ENCODE measurements around the gene RECK.
"Not testable (repeated sequence)": the region's sequence is repeated elsewhere in the genome, so short reads cannot be mapped to it uniquely, and the experiment has no call there.

Gene RECK

DNA sequence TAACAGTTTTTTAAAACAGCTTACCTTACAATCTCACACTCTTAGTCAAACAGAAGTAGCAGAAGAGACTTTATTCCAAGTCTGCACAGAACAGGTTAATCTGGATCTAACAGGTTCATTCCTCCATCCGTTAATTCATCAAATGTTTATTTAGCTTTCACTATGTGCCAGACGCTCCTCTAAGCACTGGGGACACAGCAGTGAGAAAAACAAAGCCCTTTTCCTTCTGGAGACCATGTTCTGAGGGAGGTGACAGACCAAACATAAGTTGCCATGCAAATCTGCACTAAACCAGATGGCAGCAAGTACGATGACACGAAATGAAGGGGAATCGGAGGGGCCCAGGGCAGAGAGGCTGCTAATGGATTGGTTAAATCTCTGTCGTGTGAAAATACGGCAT lies 82.8 kb downstream of the RECK start:
- no peak for DNase-seq

DNA sequence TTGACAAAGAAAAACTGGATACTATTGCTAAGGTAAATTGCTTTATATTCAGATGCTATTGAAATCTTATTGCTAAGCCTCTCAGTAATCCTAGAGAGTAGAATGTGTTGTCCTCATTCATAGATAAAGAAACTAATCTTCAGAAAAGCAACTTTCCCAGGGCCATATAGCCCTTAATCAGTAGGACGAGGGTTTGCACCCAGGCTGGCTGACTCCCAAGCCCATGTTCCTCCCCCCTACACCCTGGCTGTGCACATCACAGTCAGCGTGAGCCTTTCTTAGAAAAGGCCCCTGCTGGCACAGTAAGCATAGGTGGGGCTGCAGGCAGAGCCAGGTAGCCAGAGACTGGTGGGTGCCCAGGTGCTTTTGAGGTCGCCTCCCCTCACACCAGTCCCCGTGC lies 84.0 kb downstream of the RECK start:
- no peak for DNase-seq

DNA sequence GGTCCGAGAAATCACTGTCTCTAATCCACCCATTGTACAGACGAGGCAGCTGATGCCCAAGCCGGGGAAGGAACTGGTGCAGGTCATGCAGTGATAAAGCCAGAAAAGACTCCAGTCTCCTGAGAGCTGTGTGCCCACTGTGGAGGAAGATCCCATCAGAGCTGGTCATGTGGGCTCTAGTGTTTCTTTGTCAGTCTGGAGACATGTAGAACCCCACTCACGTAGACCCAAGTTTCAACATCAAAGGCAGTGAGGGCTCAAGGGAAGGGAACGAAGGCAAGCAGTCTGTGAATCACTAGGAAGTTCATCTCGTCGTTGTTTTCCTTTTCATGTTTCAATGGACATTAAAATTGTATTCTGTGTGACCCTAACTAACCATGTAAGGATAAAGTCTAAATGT lies 85.3 kb downstream of the RECK start:
- DNase-seq: no peak

DNA sequence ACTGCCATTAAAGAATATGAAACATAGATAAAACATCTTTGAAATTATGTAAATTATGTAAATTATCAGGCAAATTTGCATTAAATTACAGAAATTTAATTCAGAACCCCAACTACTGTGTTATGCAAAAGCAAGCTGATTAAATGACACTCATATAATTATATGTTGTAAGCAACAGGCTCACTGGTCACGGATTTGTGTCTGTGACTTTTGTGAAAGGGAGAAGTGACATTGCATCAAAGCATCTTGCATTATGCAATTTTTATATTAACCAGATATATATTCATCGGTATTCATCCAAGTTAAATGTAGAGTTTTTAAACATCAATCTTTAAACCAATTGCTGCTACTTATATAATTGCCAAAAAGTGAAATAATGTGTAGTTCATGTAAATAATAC lies 86.8 kb downstream of the RECK start:
- DNase-seq: no peak

DNA sequence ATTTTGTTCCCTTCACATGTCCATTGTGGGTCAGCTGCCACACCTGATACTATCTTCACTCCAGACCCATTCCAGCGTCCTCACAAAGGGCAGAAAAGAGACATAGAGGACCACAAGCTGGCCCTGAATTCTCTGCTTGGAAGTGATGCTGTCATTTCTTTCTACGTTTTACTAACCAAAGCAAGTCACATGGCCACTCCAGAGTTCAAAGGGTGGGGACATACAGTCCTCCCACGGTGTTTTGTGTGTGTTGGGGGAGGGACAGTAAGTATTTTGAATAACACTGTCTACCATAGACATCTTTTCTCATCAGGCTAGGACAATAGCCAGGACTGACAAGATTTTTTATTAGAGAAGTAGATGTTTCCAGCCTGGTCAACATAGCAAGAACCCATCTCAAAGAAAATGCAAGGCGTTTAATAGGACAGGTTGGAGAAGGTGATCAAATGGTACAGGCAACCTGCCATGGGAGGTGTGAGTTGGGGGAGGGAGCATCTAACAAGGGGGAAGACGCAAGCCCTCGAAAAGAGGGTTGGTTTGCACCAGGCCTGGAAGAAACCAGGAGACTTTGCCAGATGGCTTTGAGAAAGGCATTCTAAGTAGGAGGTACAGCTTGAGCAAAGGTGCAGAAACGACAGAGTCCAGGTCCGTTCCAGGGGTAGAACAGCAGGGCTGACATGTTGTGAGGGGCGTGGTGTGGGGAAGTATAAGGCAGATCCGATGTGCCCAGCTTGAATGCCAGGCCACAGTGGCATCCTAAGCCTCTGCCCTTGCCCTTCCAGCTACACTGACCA lies 88.5 kb downstream of the RECK start:
- no peak for DNase-seq

DNA sequence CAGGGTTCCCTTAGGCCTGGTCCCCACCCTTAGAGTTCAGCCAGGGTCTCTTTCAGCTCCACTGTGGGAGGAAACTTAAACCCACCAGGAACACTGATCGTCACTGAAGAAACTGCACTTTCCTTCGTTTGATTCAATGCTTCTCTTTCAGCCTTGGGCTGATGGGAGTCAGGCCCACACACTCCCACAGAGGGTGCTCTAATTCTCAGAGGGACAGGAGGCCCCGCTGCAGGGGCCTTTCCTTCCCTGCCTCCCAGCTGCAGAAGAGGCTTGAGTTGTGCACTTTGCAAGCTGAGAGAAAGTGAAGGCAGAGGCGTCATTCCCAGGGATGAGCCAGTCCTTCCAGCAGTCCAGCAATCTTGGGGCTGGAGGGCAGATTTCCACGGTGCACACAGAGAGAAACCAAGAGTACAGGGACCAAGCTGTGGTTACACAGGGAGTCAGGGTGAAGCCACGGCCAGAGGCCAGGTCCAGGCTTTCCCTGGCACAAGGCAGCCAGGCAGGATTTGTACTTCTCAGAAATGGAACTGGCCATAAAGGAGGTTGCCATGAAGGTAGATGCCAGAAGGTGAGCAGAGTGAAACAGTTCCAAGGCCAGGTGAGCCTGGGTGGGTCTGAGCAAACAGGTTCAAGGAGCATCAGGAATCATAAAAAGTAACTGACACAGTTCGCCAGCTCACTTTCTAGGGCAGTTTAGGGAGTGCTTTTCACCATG lies 89.5 kb downstream of the RECK start:
- DNase-seq: no peak

DNA sequence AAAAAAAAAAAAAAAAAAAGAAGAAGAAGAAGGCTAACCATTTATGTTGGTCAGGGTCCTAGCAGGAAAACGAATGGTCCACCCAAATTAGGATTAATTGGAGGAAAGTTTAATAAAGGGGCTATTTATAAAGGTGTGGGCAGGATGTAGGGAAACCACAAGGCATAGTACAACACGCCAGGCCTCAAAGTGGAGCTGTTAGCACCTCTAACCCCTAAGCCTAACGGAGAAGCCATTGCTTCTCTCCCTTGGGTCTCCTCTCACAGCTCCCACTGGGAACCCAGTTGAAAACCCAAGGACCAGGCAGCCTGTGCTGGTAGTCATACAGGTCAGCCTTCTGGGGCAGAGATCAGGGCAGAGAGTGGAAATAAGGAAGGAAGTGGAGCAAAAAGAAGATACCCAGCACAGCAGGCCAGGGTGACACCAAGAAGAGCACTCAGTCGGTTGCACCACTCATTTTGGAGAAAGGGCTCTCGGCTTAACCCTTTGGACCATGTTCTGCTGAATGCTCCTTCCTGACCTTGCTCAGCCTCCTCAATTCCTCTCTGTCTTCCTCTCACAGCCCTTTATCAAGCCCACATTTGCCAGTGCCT lies 91.0 kb downstream of the RECK start:
- DNase-seq: no peak

DNA sequence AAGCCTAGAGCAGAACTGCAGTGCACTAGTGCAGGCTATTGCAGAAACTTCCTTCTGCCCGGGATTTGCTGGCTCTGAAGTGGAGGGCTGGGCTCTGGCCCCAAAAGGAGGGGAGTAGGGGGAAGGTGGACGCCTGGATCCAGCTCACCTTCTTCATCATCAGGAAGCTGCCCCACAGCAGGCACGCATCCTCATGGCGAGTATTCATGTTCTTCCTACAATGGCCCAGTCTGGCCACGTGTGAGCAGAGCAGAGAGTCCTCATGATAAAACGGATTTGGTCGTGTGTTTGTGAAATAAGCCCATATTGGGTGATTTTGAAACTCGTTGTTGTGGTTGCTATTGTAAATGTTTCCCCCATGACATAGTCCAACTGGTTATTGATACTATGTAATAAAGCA lies 91.6 kb downstream of the RECK start:
- no peak for DNase-seq

DNA sequence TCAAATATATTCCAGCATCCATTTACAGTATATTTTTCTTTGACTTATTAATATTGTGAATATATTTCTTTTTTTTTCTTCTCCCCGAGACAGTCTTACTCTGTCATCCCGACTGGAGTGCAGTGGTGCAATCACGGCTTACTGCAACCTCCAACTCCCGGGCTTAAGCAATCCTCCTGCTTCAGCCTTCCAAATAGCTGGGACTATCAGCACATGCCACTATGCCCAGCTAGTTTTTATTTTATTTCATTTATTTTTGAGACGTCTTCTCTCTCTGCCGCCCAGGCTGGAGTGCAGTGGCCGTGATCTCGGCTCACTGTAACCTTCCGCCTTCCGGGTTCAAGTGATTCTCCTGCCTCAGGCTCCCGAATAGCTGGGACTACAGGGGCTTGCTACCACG lies 92.4 kb downstream of the RECK start:
- no peak for DNase-seq

DNA sequence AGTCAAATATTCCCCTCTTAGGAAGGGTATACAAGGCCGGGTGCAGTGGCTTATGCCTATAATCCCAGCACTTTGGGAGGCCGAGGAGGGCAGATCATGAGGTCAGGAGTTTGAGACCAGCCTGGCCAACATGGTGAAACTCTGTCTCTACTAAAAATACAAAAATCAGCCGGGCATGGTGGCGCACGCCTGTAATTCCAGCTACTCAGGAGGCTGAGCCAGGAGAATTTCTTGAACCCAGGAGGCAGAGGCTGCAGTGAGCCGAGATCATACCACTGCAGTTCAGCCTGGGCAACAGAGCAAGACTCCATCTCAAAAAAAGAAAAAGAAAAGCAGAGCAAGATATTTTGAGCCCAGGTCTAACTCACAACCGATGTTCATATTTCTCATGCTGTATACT lies 95.0 kb downstream of the RECK start:
- not testable (repeated sequence) for DNase-seq

DNA sequence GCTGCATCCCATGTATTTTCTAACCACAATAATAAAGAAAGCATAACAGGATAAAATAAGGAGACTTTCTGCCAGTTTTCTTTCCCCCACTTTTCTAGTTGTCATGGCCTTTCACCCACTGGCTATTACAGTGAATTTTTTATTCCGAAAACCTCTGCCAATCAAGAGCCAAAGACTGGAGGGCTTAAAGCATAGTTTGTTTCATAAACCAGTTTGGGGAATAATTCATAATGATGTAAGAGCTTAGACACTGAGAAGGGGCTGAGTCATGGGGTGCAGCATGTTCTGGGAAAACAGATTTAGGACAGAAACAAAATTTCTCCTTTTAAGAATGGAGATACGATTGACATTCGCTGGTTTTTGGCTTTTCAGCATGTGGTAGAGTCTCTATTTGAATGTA lies 95.4 kb downstream of the RECK start:
- no peak for DNase-seq

DNA sequence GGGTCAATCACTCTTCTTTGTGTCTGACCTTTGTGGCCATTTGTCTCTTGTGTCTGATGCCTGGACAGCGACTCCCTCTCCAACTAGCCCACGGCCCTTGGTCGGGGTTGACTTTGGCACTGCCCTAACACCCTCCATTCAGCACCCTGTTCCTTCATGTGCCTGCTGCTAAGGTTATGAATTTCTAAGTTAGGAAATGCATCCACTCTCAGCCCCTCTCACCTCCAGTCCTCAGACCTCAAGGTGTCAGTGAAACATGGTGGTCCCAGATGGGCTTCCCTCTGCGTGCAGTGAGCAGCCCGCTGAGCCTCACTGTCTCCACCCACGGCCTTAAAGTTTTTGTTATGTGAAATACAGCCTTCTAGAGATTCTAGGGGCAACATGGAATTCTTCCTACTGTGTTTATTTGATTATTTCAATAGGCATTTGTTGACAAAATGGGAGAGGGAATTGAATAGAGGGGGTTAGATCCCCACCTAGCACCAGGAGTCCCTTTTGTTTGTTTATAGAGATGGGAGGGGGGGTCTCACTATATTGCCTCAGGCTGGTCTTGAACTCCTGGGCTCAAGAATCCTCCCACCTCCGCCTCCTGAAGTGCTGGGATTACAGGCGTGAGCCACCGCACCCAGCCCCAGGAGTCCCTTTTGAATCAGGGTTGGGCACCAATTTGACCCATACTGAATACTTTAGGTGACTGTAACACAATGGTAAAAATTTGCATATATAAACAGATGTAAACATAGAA lies 98.2 kb downstream of the RECK start:
- no peak for DNase-seq

DNA sequence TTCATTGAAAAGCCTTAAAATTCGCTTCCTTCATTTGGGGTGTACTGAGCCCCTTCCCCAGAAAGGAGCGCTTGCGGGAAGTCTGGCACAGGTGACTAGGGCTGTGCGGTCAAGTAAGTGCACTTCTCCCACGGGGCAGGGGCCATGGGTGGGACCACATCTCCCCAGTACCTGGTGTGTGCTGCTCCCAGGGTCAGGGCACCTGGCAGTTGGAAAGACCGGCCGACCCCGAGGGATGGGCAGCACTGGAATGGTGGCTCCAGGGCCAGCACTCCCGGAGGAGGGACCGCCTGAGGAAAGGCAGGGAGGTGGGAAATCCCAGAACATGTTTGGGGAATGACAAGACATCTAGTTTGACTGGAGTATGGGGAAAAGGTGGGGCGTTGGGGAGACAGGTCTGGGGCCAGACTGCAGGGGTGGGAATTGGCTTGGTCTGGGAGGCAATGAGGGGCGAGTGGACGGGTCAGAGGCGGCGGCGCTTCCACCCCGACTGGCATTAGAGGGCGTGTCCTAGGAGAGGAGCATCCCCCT lies 99.1 kb downstream of the RECK start:
- no peak for DNase-seq

DNA sequence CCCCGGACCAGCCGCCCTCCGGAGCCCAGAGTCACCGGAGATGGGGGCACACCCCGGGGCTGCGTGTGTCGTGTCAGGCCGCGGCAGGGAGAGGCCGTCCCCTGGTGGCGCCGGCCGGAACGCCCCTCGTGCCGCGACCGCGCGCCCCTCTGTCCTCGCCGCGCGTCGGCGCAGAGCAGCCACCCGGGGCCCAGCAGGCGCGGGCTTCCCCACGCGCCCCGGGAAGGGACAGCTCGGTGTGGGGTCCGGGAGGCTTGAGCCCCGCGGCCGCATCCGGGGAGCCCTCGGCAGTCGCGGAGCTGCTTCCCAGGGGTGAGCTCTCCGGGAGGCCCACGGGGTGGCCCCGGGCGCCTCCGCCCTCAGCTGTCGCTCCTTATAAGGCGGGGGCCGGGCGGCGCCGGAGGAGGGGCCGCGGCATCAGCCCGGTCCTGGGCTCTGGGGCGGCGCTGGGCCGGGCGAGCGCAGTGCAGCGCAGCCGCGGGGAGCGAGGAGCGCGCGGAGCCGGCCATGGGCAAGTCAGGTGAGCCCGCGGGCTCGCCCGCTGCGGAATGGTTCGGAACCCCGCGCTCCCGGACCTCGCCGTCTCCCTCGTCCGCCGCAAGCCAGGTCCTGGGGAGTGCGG lies 99.7 kb downstream of the RECK start, which contains the start of gene GLIPR2:
GLIPR2 (plus strand) TSS at position 462 of the 622 bp plus-strand sequence; CDS start at position 508, 46 bp downstream.
- DNase-seq: no peak

DNA sequence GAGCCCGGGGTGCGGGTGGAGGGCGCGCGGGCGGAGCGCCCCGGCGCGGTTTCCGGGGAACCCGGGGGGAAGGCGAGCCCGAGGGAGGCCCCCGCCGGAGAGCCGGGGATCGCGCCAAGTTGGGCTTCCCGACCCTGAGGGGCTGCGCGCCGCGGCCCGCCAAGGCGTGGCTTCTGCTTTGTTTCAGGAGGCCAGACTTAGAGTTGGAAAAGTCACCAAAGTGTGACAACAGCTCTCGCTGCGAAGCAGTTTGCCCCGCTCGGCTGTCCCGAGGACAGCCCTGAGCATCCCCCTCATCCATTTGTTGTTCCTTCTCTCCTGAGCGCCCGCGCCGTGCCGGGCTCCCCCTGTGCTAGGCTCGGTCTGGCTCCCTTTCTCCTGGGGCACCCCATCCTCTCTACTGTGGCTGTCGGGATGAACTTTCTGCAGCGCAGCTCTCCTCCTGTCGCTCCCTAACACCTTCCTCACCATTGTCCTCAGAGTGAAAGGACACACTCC lies 100.2 kb downstream of the RECK start:
- DNase-seq: no peak

DNA sequence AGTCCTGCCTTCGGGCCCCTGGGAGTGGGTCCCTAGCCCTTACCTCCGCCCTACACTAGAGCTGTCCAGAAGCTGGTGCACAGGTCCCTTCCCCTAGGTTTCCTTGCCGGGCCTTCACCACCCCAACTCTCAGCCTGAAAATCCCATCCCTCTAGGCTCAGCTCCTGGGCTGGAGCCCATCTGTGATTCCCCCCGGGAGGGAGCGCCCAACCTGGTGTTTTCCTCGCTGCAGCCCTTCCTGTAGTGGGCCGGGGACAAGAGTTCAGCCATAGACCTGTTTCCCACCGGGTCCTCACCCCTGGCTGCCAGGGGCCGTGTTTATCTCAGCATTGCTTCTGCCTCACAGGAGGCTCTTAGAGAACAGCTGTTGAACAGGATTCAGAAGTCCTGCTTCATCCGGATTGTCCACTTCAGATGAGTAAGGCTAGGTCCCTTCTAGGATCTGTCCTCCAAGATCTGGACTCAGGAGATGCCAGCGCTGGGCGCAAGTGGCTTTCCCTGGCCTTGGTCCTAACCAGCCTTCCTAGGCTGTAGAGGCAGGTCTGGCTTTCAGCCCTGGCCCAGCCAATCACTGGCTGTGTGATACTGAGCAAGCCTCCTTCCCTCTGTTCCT lies 100.8 kb downstream of the RECK start:
- DNase-seq: no peak

DNA sequence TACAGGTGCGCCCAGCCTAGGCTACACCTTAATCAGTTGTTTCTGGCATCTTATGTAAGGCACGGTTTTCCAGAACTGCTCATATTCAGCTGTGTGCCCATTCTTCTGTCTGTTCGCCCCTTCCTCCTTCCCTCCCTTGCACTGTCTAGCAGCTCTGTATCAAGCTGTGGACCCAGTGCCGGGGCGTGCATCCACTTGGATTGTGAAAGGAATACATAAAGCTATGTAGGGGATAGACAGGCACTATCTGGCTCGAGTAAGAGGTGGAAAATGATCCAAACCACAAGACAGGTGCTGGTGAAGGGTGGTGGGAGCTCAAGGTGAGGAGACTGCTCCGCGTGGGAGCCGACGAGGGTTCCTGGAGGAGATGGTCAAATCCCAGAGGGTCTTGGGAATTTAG lies 101.8 kb downstream of the RECK start:
- no peak for DNase-seq

DNA sequence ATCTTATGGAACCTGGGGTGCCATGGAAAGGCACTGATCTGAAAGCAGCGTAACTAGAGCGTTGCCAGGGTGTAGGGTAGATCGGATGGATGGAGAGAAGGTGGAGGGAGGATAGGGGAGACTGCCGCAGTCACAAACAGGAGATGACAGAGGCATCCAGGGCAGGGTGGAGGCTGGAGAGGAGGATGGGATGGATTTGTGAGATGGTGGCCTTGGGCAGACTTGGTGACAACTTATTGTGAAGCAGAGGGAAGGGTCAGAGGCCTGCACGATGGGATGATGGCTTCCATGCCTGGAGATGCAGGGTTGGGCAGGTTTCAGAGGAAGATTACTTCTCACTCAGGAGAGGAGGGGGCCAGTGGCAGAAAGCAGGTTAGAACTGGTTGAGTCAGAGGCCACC lies 102.2 kb downstream of the RECK start:
- no peak for DNase-seq

DNA sequence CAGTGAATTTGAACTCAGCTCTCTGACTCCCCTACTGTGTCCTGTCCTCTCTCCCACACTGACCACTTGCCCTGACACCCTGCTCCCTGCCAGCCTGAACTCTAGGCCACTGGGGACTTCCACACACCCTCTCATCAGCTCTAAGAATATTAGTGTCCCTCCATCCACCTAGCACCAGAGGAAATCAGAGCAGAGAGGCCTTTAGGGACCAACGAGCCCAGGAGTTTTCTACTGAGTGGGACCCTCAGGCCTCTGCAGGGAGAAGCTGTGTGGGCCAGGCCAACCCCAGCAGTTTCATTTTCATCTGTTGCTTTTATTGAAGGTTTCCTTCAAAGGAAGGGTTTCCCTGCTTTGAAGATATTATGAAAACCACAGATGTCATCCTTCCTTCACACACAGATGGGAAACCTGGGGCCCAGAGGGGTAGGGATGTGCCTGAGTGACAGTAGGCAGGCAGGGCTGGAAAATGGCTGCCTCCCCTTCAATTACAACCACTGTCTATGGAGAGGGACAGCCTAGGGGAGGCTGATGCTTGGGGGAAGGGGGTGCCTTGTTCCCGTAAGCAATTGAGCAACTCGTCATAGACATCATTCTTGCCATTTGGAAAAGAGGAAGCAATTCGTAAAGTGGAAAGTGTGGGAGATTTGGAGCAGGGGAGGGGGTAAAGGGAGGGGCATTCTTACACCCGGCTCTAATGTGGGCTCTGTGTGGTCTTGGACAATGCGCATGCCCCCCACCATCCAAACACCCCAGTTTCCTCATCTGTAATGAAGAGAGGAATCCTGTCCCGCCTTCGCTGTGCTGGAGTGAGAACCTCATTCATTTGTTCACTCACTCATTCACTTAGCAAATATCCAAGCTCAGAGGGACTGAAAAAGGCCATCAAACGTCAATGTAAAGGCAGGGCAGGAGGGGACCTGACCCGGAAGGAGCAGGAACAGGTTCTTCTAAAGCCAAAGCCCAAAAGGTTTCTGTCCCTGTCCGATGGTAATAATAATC lies 103.7 kb downstream of the RECK start:
- DNase-seq: no peak

DNA sequence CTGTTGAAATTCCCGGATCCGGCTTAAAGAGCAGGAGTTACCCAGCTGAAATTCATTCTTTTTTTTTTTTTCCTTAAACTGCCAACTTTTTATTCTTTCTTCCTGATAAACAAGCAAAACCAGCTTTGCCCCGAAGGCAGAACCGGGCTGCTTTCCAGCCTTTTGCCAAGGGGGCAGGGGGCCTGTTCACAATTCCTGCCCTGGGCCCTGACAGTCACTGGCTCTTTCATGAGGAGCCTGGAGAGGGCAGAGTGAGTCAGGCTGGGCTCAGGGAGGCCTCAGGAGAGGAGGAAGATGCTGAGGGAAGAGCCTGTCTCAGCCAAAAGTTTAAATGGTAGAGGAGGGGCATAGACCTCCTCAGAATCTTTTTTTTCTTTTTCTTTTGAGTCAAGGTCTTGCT lies 104.6 kb downstream of the RECK start:
- no peak for DNase-seq

DNA sequence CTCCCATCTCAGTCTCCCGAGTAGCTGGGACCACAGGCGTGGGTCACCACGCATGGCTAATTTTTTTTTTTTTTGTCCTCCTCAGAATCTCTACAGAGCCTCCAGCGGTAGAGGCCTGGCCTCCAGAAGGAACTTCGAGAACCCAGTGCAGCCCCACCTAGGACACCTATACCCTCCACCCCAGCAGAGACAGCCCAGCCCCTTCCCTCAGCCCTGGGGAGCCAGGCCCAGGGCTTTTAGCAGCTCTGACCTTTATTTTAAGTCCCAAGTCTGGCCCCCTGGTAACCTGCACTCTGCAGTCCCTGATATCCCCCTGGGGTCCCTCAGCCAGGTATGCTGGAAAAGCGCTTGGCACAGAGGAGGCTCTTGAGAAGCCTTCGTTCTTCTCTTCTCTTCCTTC lies 105.0 kb downstream of the RECK start:
- DNase-seq: no peak
